ENCODE data around the gene RXFP1. TPM values are rescaled to one million over a fixed set of nuclear protein-coding genes. Genes with fewer than 3 reads are reported as not detected.

Gene RXFP1
- total RNA-seq, 1 donor from 2014 or later = not detected

GRCh38 chr4:158530898-158531297, 9.2 kb downstream of the RXFP1 start:
- no peak overlapping the region for H3K27ac Mint-ChIP-seq
- DNase-seq (ENCODE audit: low spot score) = no peak
- H3K36me3 Mint-ChIP-seq (ENCODE audit: low read depth) = no peaks in the 10 kb centered on the region
- H3K27me3 Mint-ChIP-seq (ENCODE audit: low read depth) = peaks cover 2% of the 10 kb centered on the region
- H3K9me3 Mint-ChIP-seq = peaks cover 8% of the 10 kb centered on the region
- intact Hi-C loops (cut with micrococcal nuclease) = no loop called here
- no peak overlapping the region for H3K4me3 Mint-ChIP-seq (ENCODE audit: low read depth)
- H3K4me1 Mint-ChIP-seq (ENCODE audit: low read depth) = peaks cover 12% of the 10 kb centered on the region

GRCh38 chr4:158532556-158533231, 11.0 kb downstream of the RXFP1 start:
- H3K4me3 Mint-ChIP-seq (ENCODE audit: low read depth) = no peak overlapping the region
- intact Hi-C loops (cut with micrococcal nuclease) = no loop called here
- DNase-seq (ENCODE audit: low spot score) = no peak

GRCh38 chr4:158534727-158535126, 13.0 kb downstream of the RXFP1 start:
- H3K27ac Mint-ChIP-seq = no peak overlapping the region
- DNase-seq (ENCODE audit: low spot score) = no peak
- peaks cover 8% of the 10 kb centered on the region for H3K9me3 Mint-ChIP-seq
- H3K4me3 Mint-ChIP-seq (ENCODE audit: low read depth) = no peak overlapping the region
- H3K36me3 Mint-ChIP-seq (ENCODE audit: low read depth) = no peaks in the 10 kb centered on the region
- peaks cover 17% of the 10 kb centered on the region for H3K4me1 Mint-ChIP-seq (ENCODE audit: low read depth)
- H3K27me3 Mint-ChIP-seq (ENCODE audit: low read depth) = no peaks in the 10 kb centered on the region
- intact Hi-C loops (cut with micrococcal nuclease) = no loop called here

More at GRCh38 chr4:158532556-158533231, 11.0 kb downstream of the RXFP1 start:
- no peak overlapping the region for H3K27ac Mint-ChIP-seq
- no peaks in the 10 kb centered on the region for H3K36me3 Mint-ChIP-seq (ENCODE audit: low read depth)
- H3K9me3 Mint-ChIP-seq = peaks cover 8% of the 10 kb centered on the region
- peaks cover 12% of the 10 kb centered on the region for H3K4me1 Mint-ChIP-seq (ENCODE audit: low read depth)
- no peaks in the 10 kb centered on the region for H3K27me3 Mint-ChIP-seq (ENCODE audit: low read depth)

GRCh38 chr4:158535130-158535614, 13.5 kb downstream of the RXFP1 start:
- intact Hi-C loops (cut with micrococcal nuclease) = no loop called here
- Mint-ChIP-seq H3K36me3 (ENCODE audit: low read depth) (no peaks in the 10 kb centered on the region), H3K27me3 (ENCODE audit: low read depth) (no peaks in the 10 kb centered on the region), H3K27ac (no peak overlapping the region), H3K4me1 (ENCODE audit: low read depth) (peaks cover 17% of the 10 kb centered on the region), H3K4me3 (ENCODE audit: low read depth) (no peak overlapping the region), H3K9me3 (peaks cover 8% of the 10 kb centered on the region)
- DNase-seq (ENCODE audit: low spot score) = no peak

GRCh38 chr4:158536833-158537232, 15.2 kb downstream of the RXFP1 start:
- H3K27ac Mint-ChIP-seq = no peak overlapping the region
- H3K4me3 Mint-ChIP-seq (ENCODE audit: low read depth) = no peak overlapping the region
- H3K9me3 Mint-ChIP-seq = peaks cover 8% of the 10 kb centered on the region
- no peaks in the 10 kb centered on the region for H3K36me3 Mint-ChIP-seq (ENCODE audit: low read depth)
- intact Hi-C loops (cut with micrococcal nuclease) = no loop called here
- DNase-seq (ENCODE audit: low spot score) = no peak
- no peaks in the 10 kb centered on the region for H3K27me3 Mint-ChIP-seq (ENCODE audit: low read depth)
- H3K4me1 Mint-ChIP-seq (ENCODE audit: low read depth) = peaks cover 14% of the 10 kb centered on the region

GRCh38 chr4:158538176-158538575, 16.5 kb downstream of the RXFP1 start:
- no peaks in the 10 kb centered on the region for H3K36me3 Mint-ChIP-seq (ENCODE audit: low read depth)
- no peak for DNase-seq (ENCODE audit: low spot score)
- no peak overlapping the region for H3K4me3 Mint-ChIP-seq (ENCODE audit: low read depth)
- no peaks in the 10 kb centered on the region for H3K27me3 Mint-ChIP-seq (ENCODE audit: low read depth)
- H3K27ac Mint-ChIP-seq = no peak overlapping the region
- peaks cover 19% of the 10 kb centered on the region for H3K4me1 Mint-ChIP-seq (ENCODE audit: low read depth)
- intact Hi-C loops (cut with micrococcal nuclease) = no loop called here
- H3K9me3 Mint-ChIP-seq = peaks cover 8% of the 10 kb centered on the region

- Mint-ChIP-seq H3K4me1 (ENCODE audit: low read depth) (peaks cover 19% of the 10 kb centered on the region), H3K36me3 (ENCODE audit: low read depth) (no peaks in the 10 kb centered on the region), H3K27ac (no peak overlapping the region), H3K4me3 (ENCODE audit: low read depth) (no peak overlapping the region), H3K27me3 (ENCODE audit: low read depth) (no peaks in the 10 kb centered on the region), H3K9me3 (peaks cover 8% of the 10 kb centered on the region)
- intact Hi-C loops (cut with micrococcal nuclease) = no loop called here
- no peak for DNase-seq (ENCODE audit: low spot score)
Observed at GRCh38 chr4:158538911-158539310, 17.2 kb downstream of the RXFP1 start.

- H3K27ac Mint-ChIP-seq = no peak overlapping the region
- peaks cover 4% of the 10 kb centered on the region for H3K9me3 Mint-ChIP-seq
- intact Hi-C loops (cut with micrococcal nuclease) = no loop called here
- no peak for DNase-seq (ENCODE audit: low spot score)
- H3K4me3 Mint-ChIP-seq (ENCODE audit: low read depth) = no peak overlapping the region
- no peaks in the 10 kb centered on the region for H3K27me3 Mint-ChIP-seq (ENCODE audit: low read depth)
- H3K4me1 Mint-ChIP-seq (ENCODE audit: low read depth) = peaks cover 16% of the 10 kb centered on the region
- H3K36me3 Mint-ChIP-seq (ENCODE audit: low read depth) = no peaks in the 10 kb centered on the region
Observed at GRCh38 chr4:158540125-158540907, 18.6 kb downstream of the RXFP1 start.

GRCh38 chr4:158541506-158541905, 19.8 kb downstream of the RXFP1 start:
- no peak for DNase-seq (ENCODE audit: low spot score)
- Mint-ChIP-seq H3K9me3 (no peaks in the 10 kb centered on the region), H3K36me3 (ENCODE audit: low read depth) (no peaks in the 10 kb centered on the region), H3K27me3 (ENCODE audit: low read depth) (no peaks in the 10 kb centered on the region), H3K4me1 (ENCODE audit: low read depth) (peaks cover 11% of the 10 kb centered on the region), H3K4me3 (ENCODE audit: low read depth) (no peak overlapping the region), H3K27ac (no peak overlapping the region)
- intact Hi-C loops (cut with micrococcal nuclease) = no loop called here

GRCh38 chr4:158543191-158543590, 21.5 kb downstream of the RXFP1 start:
- Mint-ChIP-seq H3K36me3 (ENCODE audit: low read depth) (no peaks in the 10 kb centered on the region), H3K9me3 (no peaks in the 10 kb centered on the region), H3K4me3 (ENCODE audit: low read depth) (no peak overlapping the region), H3K27ac (no peak overlapping the region), H3K4me1 (ENCODE audit: low read depth) (peaks cover 7% of the 10 kb centered on the region), H3K27me3 (ENCODE audit: low read depth) (no peaks in the 10 kb centered on the region)
- DNase-seq (ENCODE audit: low spot score) = no peak
- intact Hi-C loops (cut with micrococcal nuclease) = no loop called here

GRCh38 chr4:158544141-158544540, 22.5 kb downstream of the RXFP1 start:
- Mint-ChIP-seq H3K27me3 (ENCODE audit: low read depth) (no peaks in the 10 kb centered on the region), H3K27ac (no peak overlapping the region), H3K9me3 (no peaks in the 10 kb centered on the region), H3K4me3 (ENCODE audit: low read depth) (no peak overlapping the region), H3K4me1 (ENCODE audit: low read depth) (peaks cover 6% of the 10 kb centered on the region), H3K36me3 (ENCODE audit: low read depth) (no peaks in the 10 kb centered on the region)
- no peak for DNase-seq (ENCODE audit: low spot score)
- intact Hi-C loops (cut with micrococcal nuclease) = no loop called here

- Mint-ChIP-seq H3K36me3 (ENCODE audit: low read depth) (no peaks in the 10 kb centered on the region), H3K27me3 (ENCODE audit: low read depth) (peaks cover 21% of the 10 kb centered on the region)
Observed at GRCh38 chr4:158553364-158553763, 31.7 kb downstream of the RXFP1 start.

GRCh38 chr4:158560284-158560683, 38.6 kb downstream of the RXFP1 start:
- Mint-ChIP-seq H3K9me3 (no peaks in the 10 kb centered on the region), H3K27ac (no peak overlapping the region), H3K36me3 (ENCODE audit: low read depth) (no peaks in the 10 kb centered on the region), H3K4me1 (ENCODE audit: low read depth) (no peaks in the 10 kb centered on the region), H3K4me3 (ENCODE audit: low read depth) (no peak overlapping the region), H3K27me3 (ENCODE audit: low read depth) (peaks cover 12% of the 10 kb centered on the region)
- intact Hi-C loops (cut with micrococcal nuclease) = no loop called here
- no peak for DNase-seq (ENCODE audit: low spot score)

More at GRCh38 chr4:158553364-158553763, 31.7 kb downstream of the RXFP1 start:
- no peak overlapping the region for H3K27ac Mint-ChIP-seq
- H3K4me1 Mint-ChIP-seq (ENCODE audit: low read depth) = no peaks in the 10 kb centered on the region
- H3K4me3 Mint-ChIP-seq (ENCODE audit: low read depth) = no peak overlapping the region
- no peak for DNase-seq (ENCODE audit: low spot score)
- intact Hi-C loops (cut with micrococcal nuclease) = no loop called here
- no peaks in the 10 kb centered on the region for H3K9me3 Mint-ChIP-seq
